CD4-positive, alpha-beta T cell (primary cell): ENCODE measurements around the gene RFNG. TPM values are rescaled to one million over a fixed set of nuclear protein-coding genes. Genes with fewer than 3 reads are reported as not detected.

Experiments
- ATAC-seq: fragments of 200-7000 bp; cut with Tn5 transposase; one replicate; pipeline ENCODE4 v1.10.0; 2022; ENCODE audit warnings: mild to moderate bottlenecking; ENCODE audit not compliant: poor library complexity
- CTCF ChIA-PET: fragments of 350-600 bp; sonication (Branson Sonifier 250); formaldehyde crosslinking; loops from one replicate; lab custom pipeline; 2021; ENCODE audit warnings: antibody characterized with exemption, inconsistent platforms; lab: Charles Lee
- POLR2A ChIA-PET: fragments of 350-600 bp; sonication (Branson Sonifier 250); formaldehyde crosslinking; loops from one replicate; lab custom pipeline; 2021; ENCODE audit warnings: antibody characterized with exemption, inconsistent platforms; lab: Charles Lee
- DNase-seq, 14 experiments: peaks; one replicate each; pipeline ENCODE4 v3.0.0-alpha.2; 2013 to 2020; ENCODE audit warnings: mixed read lengths in 2 of 14
- H3K27ac ChIP-seq, 2 donors: one replicate each; pipeline versions ENCODE4 v1.5.1 to v1.7.0; 2013; ENCODE audit warnings: low read length in 2 of 2, low read depth in 1 of 2, mild to moderate bottlenecking in 1 of 2
- H3K27me3 ChIP-seq, 2 experiments: 1 replicate in 1 of 2; 2 replicates in 1 of 2; pipeline versions ENCODE4 v1.6.1 to v1.7.0; 2013; ENCODE audit warnings: low read length in 2 of 2, control low read depth in 1 of 2, mild to moderate bottlenecking in 1 of 2, moderate library complexity in 1 of 2; ENCODE audit not compliant: insufficient read depth in 2 of 2, control insufficient read depth in 1 of 2
- H3K36me3 ChIP-seq: one replicate; pipeline ENCODE4 v1.6.1; 2013; ENCODE audit warnings: low read length, control low read depth; ENCODE audit not compliant: insufficient read depth
- H3K4me1 ChIP-seq: one replicate; pipeline ENCODE4 v1.6.1; 2013; ENCODE audit warnings: low read length, control low read depth; ENCODE audit not compliant: insufficient read depth
- H3K4me3 ChIP-seq: one replicate; pipeline ENCODE4 v1.5.1; 2013; ENCODE audit warnings: mild to moderate bottlenecking, low read length, moderate library complexity
- H3K9me3 ChIP-seq, 2 experiments: 1 replicate in 1 of 2; 2 replicates in 1 of 2; pipeline versions ENCODE4 v1.6.1 to v1.7.0; 2013; ENCODE audit warnings: low read length in 2 of 2, mild to moderate bottlenecking in 2 of 2, control low read depth in 1 of 2, moderate library complexity in 1 of 2; ENCODE audit not compliant: control insufficient read depth in 1 of 2, insufficient read depth in 1 of 2
- H3K27ac Mint-ChIP-seq: one replicate; pipeline ENCODE4 v1.8.0; 2020; ENCODE audit warnings: mixed read lengths
- H3K27me3 Mint-ChIP-seq: one replicate; pipeline ENCODE4 v1.8.0; 2021; ENCODE audit warnings: mixed read lengths
- H3K36me3 Mint-ChIP-seq: one replicate; pipeline ENCODE4 v1.8.0; 2021; ENCODE audit warnings: low read depth, mixed read lengths
- H3K4me1 Mint-ChIP-seq: one replicate; pipeline ENCODE4 v1.8.0; 2021; ENCODE audit warnings: low read depth, mixed read lengths
- H3K4me3 Mint-ChIP-seq: one replicate; pipeline ENCODE4 v1.8.0; 2020; ENCODE audit warnings: mild to moderate bottlenecking, mixed read lengths
- H3K9me3 Mint-ChIP-seq: one replicate; pipeline ENCODE4 v1.8.0; 2020; ENCODE audit warnings: mixed read lengths
- intact Hi-C, 2 experiments: fragments of 100-400 bp; cut with DNase I in 1 of 2; cut with micrococcal nuclease in 1 of 2; formaldehyde crosslinking; loops; one replicate each; pipeline versions ENCODE4 v1.15.1 to v1.9.0; 2023 to 2025; cut with DNase I, micrococcal nuclease
- total RNA-seq, 174 experiments: library from RNA in 2 of 174; stranded (reverse) in 2 of 174; gene quantifications; one replicate each; pipeline ENCODE4 v1.2.3 and lab custom pipeline; 2021 to 2026
- TF ChIP-seq, protein P1 (sequence below): fragments of 200-600 bp; IDR thresholded peaks from one replicate; pipeline ENCODE4 v1.8.0; 2022; ENCODE audit warnings: antibody characterized with exemption, mild to moderate bottlenecking

Gene RFNG
- total RNA-seq, 2 experiments from 2014 or later, result 28.1 to 31.2 TPM

- peaks cover 28% of the 10 kb centered on the region for H3K4me1 ChIP-seq
- H3K27ac ChIP-seq, result peak overlapping the region in 1 of 2 donors; percentile 46
- TF ChIP-seq, protein P1, sequence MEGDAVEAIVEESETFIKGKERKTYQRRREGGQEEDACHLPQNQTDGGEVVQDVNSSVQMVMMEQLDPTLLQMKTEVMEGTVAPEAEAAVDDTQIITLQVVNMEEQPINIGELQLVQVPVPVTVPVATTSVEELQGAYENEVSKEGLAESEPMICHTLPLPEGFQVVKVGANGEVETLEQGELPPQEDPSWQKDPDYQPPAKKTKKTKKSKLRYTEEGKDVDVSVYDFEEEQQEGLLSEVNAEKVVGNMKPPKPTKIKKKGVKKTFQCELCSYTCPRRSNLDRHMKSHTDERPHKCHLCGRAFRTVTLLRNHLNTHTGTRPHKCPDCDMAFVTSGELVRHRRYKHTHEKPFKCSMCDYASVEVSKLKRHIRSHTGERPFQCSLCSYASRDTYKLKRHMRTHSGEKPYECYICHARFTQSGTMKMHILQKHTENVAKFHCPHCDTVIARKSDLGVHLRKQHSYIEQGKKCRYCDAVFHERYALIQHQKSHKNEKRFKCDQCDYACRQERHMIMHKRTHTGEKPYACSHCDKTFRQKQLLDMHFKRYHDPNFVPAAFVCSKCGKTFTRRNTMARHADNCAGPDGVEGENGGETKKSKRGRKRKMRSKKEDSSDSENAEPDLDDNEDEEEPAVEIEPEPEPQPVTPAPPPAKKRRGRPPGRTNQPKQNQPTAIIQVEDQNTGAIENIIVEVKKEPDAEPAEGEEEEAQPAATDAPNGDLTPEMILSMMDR, result no peak
- ChIA-PET CTCF (interaction anchor here (1.0 to 1.6 kb wide), 5 partner anchors 9 to 67 kb away, joined by 3 to 15 read pairs (median 4); partner anchors contain the start of gene DCXR), POLR2A (interaction anchor here (0.9 to 2.9 kb wide), 10 partner anchors 9 to 103 kb away, joined by 3 to 44 read pairs (median 6); partner anchors contain the start of genes DCXR and DUS1L)
- peaks cover 3% of the 10 kb centered on the region for H3K4me1 Mint-ChIP-seq
- no peaks in the 10 kb centered on the region for H3K27me3 Mint-ChIP-seq
- no peaks in the 10 kb centered on the region for H3K27me3 ChIP-seq
- H3K9me3 Mint-ChIP-seq, result no peaks in the 10 kb centered on the region
- peaks cover 36% of the 10 kb centered on the region for H3K36me3 ChIP-seq
- ATAC-seq (no peak), DNase-seq (peak in 6 of 14 experiments; percentile 11 to 56 (median 36))
- peaks cover 14% of the 10 kb centered on the region for H3K36me3 Mint-ChIP-seq
- H3K27ac Mint-ChIP-seq, result no peak overlapping the region
- no peaks in the 10 kb centered on the region for H3K9me3 ChIP-seq
- H3K4me3 Mint-ChIP-seq, result peak overlapping the region; percentile 83
- intact Hi-C loops, result loop anchor here in 1 of 2 experiments (5.0 to 10.0 kb wide), 2 partner anchors 45 to 1993 kb away; partner anchors contain the start of genes GAA, GPS1 and RFNG
- peak overlapping the region; percentile 51 for H3K4me3 ChIP-seq
Measured at GRCh38 chr17:82097184-82097918, 45.7 kb upstream of the RFNG start.

GRCh38 chr17:82096709-82097183, 45.1 kb upstream of the RFNG start:
- H3K36me3 ChIP-seq, result peaks cover 42% of the 10 kb centered on the region
- POLR2A ChIA-PET, result interaction anchor here (0.9 to 1.0 kb wide), 2 partner anchors 9 to 30 kb away, joined by 3 read pairs; no protein-coding TSS in a partner anchor
- no peaks in the 10 kb centered on the region for H3K9me3 ChIP-seq
- TF ChIP-seq, protein P1, result no peak
- no peaks in the 10 kb centered on the region for H3K27me3 ChIP-seq
- no peaks in the 10 kb centered on the region for H3K9me3 Mint-ChIP-seq
- no peak overlapping the region for H3K27ac Mint-ChIP-seq
- DNase-seq, result no peak
- no peaks in the 10 kb centered on the region for H3K27me3 Mint-ChIP-seq
- H3K27ac ChIP-seq, result peak overlapping the region in 1 of 2 donors; percentile 10
- CTCF ChIA-PET, result no interaction called here
- H3K4me1 ChIP-seq, result peaks cover 28% of the 10 kb centered on the region
- peak overlapping the region; percentile 83 for H3K4me3 Mint-ChIP-seq
- intact Hi-C loops, result loop anchor here in 1 of 2 experiments (5.0 to 10.0 kb wide), 2 partner anchors 44 to 1992 kb away; partner anchors contain the start of genes GAA, GPS1 and RFNG
- peaks cover 18% of the 10 kb centered on the region for H3K36me3 Mint-ChIP-seq
- ATAC-seq, result no peak
- H3K4me3 ChIP-seq, result peak overlapping the region; percentile 51
- peaks cover 3% of the 10 kb centered on the region for H3K4me1 Mint-ChIP-seq

DNA sequence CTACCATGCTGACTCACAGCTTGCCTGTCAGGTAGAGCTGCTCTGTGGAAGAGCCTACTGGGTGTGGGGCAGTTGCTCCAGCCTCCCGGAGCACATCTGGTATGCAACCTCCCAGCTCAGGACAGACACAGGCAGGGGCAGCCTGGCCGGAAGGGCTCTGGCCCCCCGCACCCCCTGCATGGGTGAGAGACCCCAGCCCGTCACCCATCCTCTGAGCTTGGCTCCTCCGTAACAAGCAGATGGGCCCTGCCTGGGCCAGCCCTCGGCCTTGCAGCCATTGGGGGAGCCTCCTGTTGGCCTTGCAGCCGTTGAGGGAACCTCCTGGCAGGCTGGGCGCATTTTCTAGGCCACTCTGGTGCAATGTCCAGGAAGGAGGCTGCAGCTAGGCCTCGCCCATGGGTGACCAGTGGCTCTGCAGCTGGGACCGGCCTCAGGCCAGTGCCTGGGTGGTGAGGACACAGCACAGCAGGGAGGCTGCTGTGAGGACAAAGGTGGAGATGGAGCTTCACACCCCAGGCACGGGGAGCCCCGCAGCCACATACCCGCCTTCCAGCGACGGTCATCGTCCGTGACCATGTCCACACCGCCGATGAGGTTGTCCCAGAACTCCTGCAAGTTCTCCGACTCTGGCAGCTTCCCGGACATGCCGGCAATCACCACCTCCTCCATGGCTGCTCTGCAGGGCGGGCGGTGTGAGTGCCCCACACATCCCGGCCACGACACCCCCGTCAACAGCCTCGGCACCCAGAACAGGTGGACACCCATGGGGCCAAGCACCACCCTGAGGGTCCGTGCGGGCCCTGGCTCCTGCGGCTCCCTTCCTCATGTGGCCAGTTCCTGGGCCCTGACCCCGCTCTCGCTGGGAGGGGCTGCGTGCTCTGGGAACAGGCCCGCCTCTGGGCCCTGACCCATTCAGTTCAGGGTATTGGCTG, 44.4 kb upstream of the RFNG start:
- intact Hi-C loops, result loop anchor here in 1 of 2 experiments (5.0 to 10.0 kb wide), 2 partner anchors 44 to 1991 kb away; partner anchors contain the start of genes GAA, GPS1 and RFNG
- H3K36me3 ChIP-seq, result peaks cover 49% of the 10 kb centered on the region
- peaks cover 28% of the 10 kb centered on the region for H3K4me1 ChIP-seq
- H3K27ac ChIP-seq, result no peak overlapping the region
- no peaks in the 10 kb centered on the region for H3K9me3 Mint-ChIP-seq
- no peaks in the 10 kb centered on the region for H3K9me3 ChIP-seq
- H3K4me3 Mint-ChIP-seq, result peak overlapping the region; percentile 83
- ChIA-PET POLR2A (interaction anchor here (0.6 to 0.9 kb wide), 2 partner anchors 10 to 92 kb away, joined by 3 read pairs; no protein-coding TSS in a partner anchor), CTCF (no interaction called here)
- no peaks in the 10 kb centered on the region for H3K27me3 Mint-ChIP-seq
- DNase-seq (peak in 1 of 14 experiments; percentile 38), ATAC-seq (no peak)
- H3K27me3 ChIP-seq, result no peaks in the 10 kb centered on the region
- H3K36me3 Mint-ChIP-seq, result peaks cover 21% of the 10 kb centered on the region
- H3K27ac Mint-ChIP-seq, result peak overlapping the region; percentile 53
- TF ChIP-seq, protein P1, result no peak
- peaks cover 3% of the 10 kb centered on the region for H3K4me1 Mint-ChIP-seq
- H3K4me3 ChIP-seq, result no peak overlapping the region
